SK-N-SH (cell line): ENCODE data around the gene COL4A5.

Source experiments
- FOXJ3 ChIP-seq: sonication (generic); formaldehyde crosslinking; IDR thresholded peaks from 2 replicates; pipeline ENCODE4 v1.5.1; 2020; ENCODE audit warnings: mild to moderate bottlenecking, missing genetic modification reagents
- RFX5 ChIP-seq: IDR thresholded peaks from 2 replicates; pipeline ENCODE4 v1.6.1; 2012; ENCODE audit warnings: mild to moderate bottlenecking, improper control_type of control experiment, low read length
- SMC3 ChIP-seq: IDR thresholded peaks from 2 replicates; pipeline ENCODE4 v1.6.1; 2012; ENCODE audit warnings: low read depth, low read length, improper control_type of control experiment
- TCF12 ChIP-seq: IDR thresholded peaks from 2 replicates; pipeline ENCODE4 v1.4.0; 2012
- TF ChIP-seq, protein P1 (sequence below): fragments of 200-600 bp; sonication (generic); IDR thresholded peaks from 2 replicates; pipeline ENCODE4 v1.6.1; 2017; ENCODE audit warnings: antibody characterized with exemption, mild to moderate bottlenecking, moderate library complexity

DNA sequence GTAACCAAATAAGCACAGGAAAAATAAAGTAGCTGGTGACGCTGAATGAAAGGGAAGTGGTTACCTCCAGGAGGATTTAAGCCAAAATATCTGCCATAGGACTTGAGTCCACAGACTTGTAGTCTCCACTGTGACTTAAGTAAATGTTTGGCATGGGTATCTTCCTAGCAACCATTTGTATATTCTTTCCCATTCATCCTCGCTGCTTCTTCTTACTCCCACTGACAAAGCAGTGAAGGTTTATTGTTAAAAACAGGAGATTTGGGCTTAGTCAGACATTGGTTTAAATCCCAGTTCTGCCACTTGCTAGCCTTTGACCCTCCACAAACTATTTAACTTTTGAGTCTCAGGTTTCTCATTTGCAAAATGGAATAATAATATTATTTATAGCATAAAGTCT is 23.7 kb upstream of the COL4A5 start:
- TF ChIP-seq RFX5 (no peak), SMC3 (no peak), TCF12 (no peak), FOXJ3 (CRISPR knock-in tag) (no peak)
- TF ChIP-seq, protein P1, sequence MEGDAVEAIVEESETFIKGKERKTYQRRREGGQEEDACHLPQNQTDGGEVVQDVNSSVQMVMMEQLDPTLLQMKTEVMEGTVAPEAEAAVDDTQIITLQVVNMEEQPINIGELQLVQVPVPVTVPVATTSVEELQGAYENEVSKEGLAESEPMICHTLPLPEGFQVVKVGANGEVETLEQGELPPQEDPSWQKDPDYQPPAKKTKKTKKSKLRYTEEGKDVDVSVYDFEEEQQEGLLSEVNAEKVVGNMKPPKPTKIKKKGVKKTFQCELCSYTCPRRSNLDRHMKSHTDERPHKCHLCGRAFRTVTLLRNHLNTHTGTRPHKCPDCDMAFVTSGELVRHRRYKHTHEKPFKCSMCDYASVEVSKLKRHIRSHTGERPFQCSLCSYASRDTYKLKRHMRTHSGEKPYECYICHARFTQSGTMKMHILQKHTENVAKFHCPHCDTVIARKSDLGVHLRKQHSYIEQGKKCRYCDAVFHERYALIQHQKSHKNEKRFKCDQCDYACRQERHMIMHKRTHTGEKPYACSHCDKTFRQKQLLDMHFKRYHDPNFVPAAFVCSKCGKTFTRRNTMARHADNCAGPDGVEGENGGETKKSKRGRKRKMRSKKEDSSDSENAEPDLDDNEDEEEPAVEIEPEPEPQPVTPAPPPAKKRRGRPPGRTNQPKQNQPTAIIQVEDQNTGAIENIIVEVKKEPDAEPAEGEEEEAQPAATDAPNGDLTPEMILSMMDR = no peak
